Gastroesophageal sphincter (tissue), 3 donors: ENCODE results near the gene TAF4.

Source experiments
- POLR2A ChIP-seq, 2 donors: fragments of 450-650 bp; IDR thresholded peaks; one replicate each; pipeline ENCODE4 v1.6.1; 2017; ENCODE audit warnings: antibody characterized with exemption in 2 of 2, mild to moderate bottlenecking in 2 of 2, moderate library complexity in 1 of 2
- POLR2AphosphoS5 ChIP-seq: sonication (generic); formaldehyde crosslinking; IDR thresholded peaks from one replicate; pipeline ENCODE4 v1.6.1; 2017; ENCODE audit warnings: antibody characterized with exemption
- TF ChIP-seq, protein P1 (sequence below), 4 experiments: fragments of 200-600 bp in 2 of 4; fragments of 450-650 bp in 2 of 4; sonication (generic) in 1 of 4; IDR thresholded peaks; one replicate each; pipeline ENCODE4 v1.5.1; 2017 to 2019; ENCODE audit warnings: antibody characterized with exemption in 4 of 4, mild to moderate bottlenecking in 2 of 4, moderate library complexity in 2 of 4

DNA sequence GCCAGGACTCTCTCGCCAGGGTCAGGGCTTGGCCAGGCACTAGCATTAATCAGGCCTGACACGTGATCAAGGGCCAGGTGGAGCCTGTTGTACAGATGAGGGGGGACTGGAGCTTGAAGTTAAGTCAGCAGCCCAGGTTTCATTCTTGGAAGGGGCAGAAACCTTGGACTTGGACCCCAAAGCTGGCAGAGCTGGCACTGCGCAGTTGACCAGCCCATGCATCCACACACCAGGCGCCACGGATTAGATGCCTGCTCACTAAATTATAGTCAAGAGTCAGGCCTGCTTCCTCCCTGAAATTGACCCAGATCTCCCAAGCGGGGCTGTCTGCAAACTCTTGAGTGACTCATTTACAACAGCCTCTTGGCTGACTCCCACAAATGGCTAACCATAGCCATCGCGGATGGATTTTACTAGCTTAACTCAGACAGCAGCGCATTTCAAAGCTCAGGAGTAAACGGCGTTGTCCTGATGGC, 4.1 kb upstream of the TAF4 start:
- TF ChIP-seq POLR2AphosphoS5: no peak
- no peak for TF ChIP-seq POLR2A (IDR thresholded peaks at IDR 0.05)
- TF ChIP-seq, protein P1, sequence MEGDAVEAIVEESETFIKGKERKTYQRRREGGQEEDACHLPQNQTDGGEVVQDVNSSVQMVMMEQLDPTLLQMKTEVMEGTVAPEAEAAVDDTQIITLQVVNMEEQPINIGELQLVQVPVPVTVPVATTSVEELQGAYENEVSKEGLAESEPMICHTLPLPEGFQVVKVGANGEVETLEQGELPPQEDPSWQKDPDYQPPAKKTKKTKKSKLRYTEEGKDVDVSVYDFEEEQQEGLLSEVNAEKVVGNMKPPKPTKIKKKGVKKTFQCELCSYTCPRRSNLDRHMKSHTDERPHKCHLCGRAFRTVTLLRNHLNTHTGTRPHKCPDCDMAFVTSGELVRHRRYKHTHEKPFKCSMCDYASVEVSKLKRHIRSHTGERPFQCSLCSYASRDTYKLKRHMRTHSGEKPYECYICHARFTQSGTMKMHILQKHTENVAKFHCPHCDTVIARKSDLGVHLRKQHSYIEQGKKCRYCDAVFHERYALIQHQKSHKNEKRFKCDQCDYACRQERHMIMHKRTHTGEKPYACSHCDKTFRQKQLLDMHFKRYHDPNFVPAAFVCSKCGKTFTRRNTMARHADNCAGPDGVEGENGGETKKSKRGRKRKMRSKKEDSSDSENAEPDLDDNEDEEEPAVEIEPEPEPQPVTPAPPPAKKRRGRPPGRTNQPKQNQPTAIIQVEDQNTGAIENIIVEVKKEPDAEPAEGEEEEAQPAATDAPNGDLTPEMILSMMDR (IDR thresholded peaks at IDR 0.05): no peak
